Muscle layer of colon (tissue), 2 donors: ENCODE measurements around the gene ADGRG6.

ENCODE experiments used
- H3K27ac ChIP-seq: one replicate; pipeline ENCODE4 v1.7.0; 2013; ENCODE audit warnings: low read depth, mild to moderate bottlenecking, low read length, moderate library complexity
- H3K27me3 ChIP-seq, 2 donors: one replicate each; pipeline ENCODE4 v1.7.0; 2013; ENCODE audit warnings: low read length in 2 of 2, mild to moderate bottlenecking in 2 of 2; ENCODE audit not compliant: insufficient read depth in 2 of 2, control insufficient read depth in 1 of 2
- H3K36me3 ChIP-seq: one replicate; pipeline ENCODE4 v1.7.0; 2013; ENCODE audit warnings: mild to moderate bottlenecking, low read length; ENCODE audit not compliant: insufficient read depth
- H3K4me1 ChIP-seq: one replicate; pipeline ENCODE4 v1.7.0; 2013; ENCODE audit warnings: mild to moderate bottlenecking, low read length; ENCODE audit not compliant: insufficient read depth
- H3K4me3 ChIP-seq, 2 donors: one replicate each; pipeline ENCODE4 v1.7.0; 2013; ENCODE audit warnings: low read length in 2 of 2, low read depth in 1 of 2, mild to moderate bottlenecking in 1 of 2, moderate library complexity in 1 of 2
- H3K9ac ChIP-seq: one replicate; pipeline ENCODE4 v1.7.0; 2013; ENCODE audit warnings: low read length
- H3K9me3 ChIP-seq: one replicate; pipeline ENCODE4 v1.7.0; 2013; ENCODE audit warnings: mild to moderate bottlenecking, low read length
- donor health status: abdominal sarcoma.
- donor health status: Adenocarcinoma of cecum.

Gene ADGRG6

DNA sequence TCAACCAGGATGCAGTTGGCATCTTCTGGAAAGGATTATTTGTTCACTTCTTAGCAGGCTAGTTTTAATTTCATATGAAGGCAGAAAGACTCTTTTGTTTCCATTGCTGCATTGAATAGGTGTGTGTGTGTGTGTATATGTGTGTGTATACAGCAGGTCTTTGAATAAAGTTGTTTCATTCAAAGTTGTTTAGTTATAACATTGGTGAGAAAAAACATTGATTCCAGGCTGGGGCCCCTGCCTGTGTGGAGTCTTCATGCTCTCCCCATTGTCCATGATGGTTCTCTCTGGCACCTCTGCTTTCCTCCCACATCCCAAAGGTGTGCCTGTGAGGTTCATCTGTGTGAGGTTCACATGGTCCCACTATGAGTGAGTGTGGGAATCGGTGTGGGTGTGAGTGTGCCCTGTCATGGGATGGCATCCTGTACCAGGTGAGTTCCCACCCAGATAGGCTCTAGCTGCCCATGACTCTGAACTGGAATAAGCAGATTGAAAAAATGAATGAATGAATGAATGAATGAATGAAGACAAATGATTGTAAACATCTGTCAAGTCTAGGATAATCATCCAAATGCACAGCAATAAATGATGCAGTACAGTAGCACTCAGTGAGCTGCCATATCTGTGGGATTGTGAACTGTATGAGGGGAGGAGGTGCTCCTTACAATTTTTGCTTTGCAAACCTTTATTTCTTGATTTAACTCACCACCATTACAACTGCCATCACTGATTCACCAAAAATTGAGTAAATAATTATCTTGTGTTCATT lies 156.0 kb downstream of the ADGRG6 start:
- Histone ChIP-seq H3K27ac (no peak overlapping the region), H3K36me3 (no peaks in the 10 kb centered on the region), H3K9me3 (no peaks in the 10 kb centered on the region), H3K4me3 (no peak overlapping the region), H3K27me3 (no peaks in the 10 kb centered on the region), H3K9ac (no peak overlapping the region), H3K4me1 (no peaks in the 10 kb centered on the region)

DNA sequence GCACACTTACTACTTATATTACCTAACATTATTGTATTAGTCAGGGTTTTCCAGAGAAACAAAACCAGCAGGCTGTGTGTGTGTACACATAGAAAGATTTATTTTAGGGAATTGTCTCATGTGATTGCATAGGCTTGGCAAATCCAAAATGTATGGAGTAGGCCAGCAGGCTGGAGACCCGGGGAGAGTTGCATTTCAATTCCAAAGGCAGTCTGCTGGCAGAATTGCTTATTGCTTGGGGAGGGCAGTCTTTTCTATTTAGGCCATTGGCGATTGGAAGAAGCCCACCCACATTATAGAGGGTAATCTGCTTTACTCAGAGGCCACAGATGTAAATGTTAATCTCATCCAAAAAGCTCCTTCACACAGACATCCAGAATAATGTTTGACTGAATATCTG lies 157.0 kb downstream of the ADGRG6 start:
- Histone ChIP-seq H3K4me3 (no peak overlapping the region), H3K9ac (no peak overlapping the region), H3K36me3 (no peaks in the 10 kb centered on the region), H3K4me1 (no peaks in the 10 kb centered on the region), H3K27me3 (no peaks in the 10 kb centered on the region), H3K9me3 (no peaks in the 10 kb centered on the region), H3K27ac (no peak overlapping the region)

DNA sequence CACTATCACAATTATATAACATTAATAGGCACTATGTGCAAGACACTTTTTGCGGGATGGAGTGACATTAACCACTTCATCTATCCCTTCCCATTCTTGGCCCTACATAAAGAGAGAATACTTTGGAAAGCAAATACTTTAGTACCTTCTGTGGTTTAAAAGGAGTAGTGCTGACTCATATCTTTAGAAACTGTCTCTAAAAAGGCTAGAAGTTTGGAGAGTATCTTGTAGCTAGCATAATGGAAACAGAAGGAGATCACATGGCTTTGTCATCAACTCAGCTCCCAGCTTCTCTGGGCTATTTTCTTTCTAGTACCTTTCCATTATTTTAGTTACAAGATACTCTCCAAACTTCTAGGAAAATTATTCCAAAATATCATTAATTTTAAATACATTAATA lies 157.5 kb downstream of the ADGRG6 start:
- H3K9me3 ChIP-seq, result no peaks in the 10 kb centered on the region
- H3K27ac ChIP-seq, result no peak overlapping the region
- no peaks in the 10 kb centered on the region for H3K36me3 ChIP-seq
- no peak overlapping the region for H3K4me3 ChIP-seq
- no peak overlapping the region for H3K9ac ChIP-seq
- no peaks in the 10 kb centered on the region for H3K27me3 ChIP-seq
- no peaks in the 10 kb centered on the region for H3K4me1 ChIP-seq

DNA sequence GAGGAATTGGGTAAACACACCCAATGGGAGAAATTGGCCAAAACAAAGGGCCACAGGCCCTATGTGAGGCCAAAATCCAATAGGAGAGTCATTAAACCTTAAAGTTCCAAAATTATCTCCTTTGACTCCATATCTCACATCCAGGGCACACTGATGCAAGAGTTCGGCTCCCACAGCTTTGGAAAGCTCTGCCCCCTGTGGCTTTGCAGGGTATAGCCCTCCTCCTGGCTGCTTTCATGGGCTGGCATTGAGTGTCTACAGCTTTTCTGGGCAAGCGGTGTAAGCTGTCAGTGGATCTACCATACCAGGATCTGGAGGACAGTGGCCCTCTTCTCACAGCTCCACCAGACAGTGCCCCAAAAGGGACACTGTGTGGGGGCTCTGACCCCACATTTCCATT lies 160.5 kb downstream of the ADGRG6 start:
- H3K36me3 ChIP-seq, result no peaks in the 10 kb centered on the region
- no peak overlapping the region for H3K27ac ChIP-seq
- no peaks in the 10 kb centered on the region for H3K9me3 ChIP-seq
- H3K27me3 ChIP-seq, result no peaks in the 10 kb centered on the region
- H3K4me1 ChIP-seq, result no peaks in the 10 kb centered on the region
- H3K4me3 ChIP-seq, result no peak overlapping the region
- no peak overlapping the region for H3K9ac ChIP-seq

DNA sequence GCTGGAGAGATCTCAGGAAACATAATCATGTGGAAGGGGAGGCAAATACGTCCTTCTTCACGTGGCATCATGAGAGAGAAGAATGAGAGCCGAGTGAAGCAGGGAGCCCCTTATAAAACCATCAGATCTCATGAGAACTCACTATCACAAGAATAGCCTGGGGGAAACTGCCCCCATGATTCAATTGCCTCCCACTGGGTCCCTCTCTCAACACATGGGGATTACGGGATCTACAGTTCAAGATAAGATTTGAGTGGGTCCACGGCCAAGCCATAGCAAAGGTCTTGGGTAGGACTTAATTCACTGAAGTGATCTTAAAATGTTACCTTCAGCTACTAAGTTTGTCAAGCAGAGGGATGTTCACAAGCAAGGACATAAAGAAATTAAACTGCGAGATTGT lies 162.2 kb downstream of the ADGRG6 start:
- H3K27me3 ChIP-seq, result no peaks in the 10 kb centered on the region
- H3K27ac ChIP-seq, result no peak overlapping the region
- H3K36me3 ChIP-seq, result no peaks in the 10 kb centered on the region
- no peaks in the 10 kb centered on the region for H3K9me3 ChIP-seq
- H3K4me3 ChIP-seq, result no peak overlapping the region
- no peaks in the 10 kb centered on the region for H3K4me1 ChIP-seq
- H3K9ac ChIP-seq, result no peak overlapping the region

DNA sequence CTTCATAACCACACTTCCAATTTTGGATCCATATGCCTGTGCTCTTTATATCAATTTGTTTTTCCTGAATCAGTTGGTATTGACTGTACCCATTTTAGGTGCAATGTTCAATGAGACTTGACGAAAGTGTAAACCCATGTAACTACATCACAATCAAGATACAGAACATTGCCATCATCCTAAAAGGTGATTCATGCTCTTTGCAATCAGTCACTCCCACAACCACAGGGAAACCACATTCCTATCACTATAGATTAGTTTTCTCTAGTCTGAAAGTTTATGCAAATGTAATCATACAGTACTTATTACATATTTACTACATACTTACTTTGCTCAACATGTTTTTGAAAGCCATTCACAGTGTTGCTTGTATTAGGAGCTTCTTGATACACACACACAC lies 167.4 kb downstream of the ADGRG6 start:
- Histone ChIP-seq H3K4me3 (no peak overlapping the region), H3K4me1 (no peaks in the 10 kb centered on the region), H3K27me3 (no peaks in the 10 kb centered on the region), H3K9me3 (no peaks in the 10 kb centered on the region), H3K27ac (no peak overlapping the region), H3K9ac (no peak overlapping the region), H3K36me3 (no peaks in the 10 kb centered on the region)

DNA sequence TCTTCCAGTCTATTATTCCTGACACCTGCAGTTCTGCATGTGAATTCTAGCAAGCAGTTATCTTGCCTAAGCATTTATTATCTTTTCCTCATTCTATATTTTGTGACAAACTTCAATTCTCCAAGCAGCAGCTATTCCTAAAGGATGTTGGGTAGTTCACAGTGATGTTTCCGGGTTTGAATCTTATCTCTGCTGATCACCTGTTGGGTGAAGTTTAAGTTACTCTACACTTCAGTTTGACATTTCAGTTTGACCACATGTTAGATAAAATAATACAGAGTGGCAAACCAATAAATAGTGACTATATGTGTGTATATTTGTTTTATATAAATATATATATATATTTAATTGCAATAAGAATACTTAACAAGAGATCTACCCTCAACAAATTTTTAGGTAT lies 168.6 kb downstream of the ADGRG6 start:
- Histone ChIP-seq H3K9me3 (no peaks in the 10 kb centered on the region), H3K36me3 (no peaks in the 10 kb centered on the region), H3K27ac (no peak overlapping the region), H3K27me3 (no peaks in the 10 kb centered on the region), H3K4me3 (no peak overlapping the region), H3K9ac (no peak overlapping the region), H3K4me1 (no peaks in the 10 kb centered on the region)

DNA sequence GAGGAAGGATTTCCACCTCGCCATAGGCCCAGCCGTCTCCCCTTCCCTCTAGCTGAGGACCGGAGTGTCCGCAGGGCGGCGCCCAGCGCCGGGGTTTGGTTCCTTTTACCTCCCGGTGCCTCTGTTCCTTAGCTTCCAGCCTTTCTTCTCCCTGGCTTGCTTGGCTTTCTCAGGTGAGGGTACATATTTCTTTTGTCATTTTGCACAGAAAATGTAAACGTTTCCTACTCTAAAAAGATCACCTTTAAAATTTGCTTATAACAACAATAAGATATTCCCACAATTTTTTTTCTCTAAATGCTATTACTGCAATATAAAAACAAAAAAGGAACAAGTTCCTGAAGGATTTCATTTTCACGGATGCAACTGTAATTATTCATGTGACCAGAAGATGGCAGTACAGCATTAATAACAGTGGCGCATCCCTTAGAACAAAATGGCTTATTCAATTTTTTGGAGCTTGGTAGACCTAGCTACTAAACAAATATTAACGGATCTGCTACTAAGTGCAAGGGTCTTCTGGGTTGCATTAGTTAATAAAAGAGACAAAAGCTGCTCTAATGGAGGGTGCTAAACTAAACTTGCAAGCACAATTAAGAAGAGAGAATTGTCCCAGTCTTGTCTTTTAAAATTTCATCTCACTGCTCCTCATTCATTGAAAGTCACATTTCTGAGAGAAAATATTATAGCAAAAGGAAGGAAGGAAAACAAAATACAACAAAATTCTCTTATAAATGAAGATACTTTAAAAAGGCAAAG lies 172.9 kb downstream of the ADGRG6 start:
- Histone ChIP-seq H3K9me3 (no peaks in the 10 kb centered on the region), H3K27ac (no peak overlapping the region), H3K36me3 (no peaks in the 10 kb centered on the region), H3K4me3 (no peak overlapping the region), H3K27me3 (no peaks in the 10 kb centered on the region), H3K4me1 (no peaks in the 10 kb centered on the region), H3K9ac (no peak overlapping the region)

DNA sequence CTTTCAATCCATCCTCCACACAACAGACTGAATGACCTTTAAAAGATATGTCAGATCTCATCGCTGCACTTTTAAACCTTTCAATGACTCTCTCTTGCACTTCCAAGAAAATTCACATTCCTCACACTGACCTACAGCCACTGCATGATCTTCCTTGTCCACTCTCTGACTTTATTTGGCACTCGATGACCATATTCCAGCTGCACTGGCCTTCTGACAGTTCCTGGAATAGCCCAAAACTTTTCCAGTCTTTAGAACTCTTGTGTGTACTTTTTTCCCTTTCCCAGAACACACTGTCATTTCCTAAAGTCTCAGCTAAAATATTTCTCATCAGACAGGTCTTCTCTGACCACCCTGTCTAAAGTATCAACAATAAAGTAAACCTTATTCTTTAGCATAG lies 174.6 kb downstream of the ADGRG6 start:
- Histone ChIP-seq H3K27ac (no peak overlapping the region), H3K4me1 (no peaks in the 10 kb centered on the region), H3K9ac (no peak overlapping the region), H3K36me3 (no peaks in the 10 kb centered on the region), H3K9me3 (no peaks in the 10 kb centered on the region), H3K4me3 (no peak overlapping the region), H3K27me3 (no peaks in the 10 kb centered on the region)

DNA sequence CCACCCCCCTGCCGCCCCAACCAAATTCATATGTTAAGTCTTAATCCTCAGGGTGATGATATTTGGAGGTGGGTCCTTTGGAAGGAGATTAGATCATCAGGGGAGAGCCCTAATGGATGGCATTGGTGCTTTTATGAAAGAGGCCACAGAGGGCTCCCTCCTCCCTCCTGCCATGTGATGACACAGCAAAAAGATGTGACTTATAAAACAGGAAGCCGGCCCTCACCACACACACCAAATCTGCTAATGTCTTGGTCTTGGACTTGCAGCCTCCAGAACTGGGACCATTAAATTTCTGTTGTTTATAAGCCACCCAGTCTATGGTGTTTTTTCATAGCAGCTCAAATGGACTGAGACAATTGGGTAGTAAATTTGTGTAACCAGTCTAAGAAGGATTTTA lies 176.3 kb downstream of the ADGRG6 start:
- H3K9ac ChIP-seq, result no peak overlapping the region
- no peaks in the 10 kb centered on the region for H3K27me3 ChIP-seq
- no peaks in the 10 kb centered on the region for H3K36me3 ChIP-seq
- H3K9me3 ChIP-seq, result no peaks in the 10 kb centered on the region
- no peak overlapping the region for H3K27ac ChIP-seq
- H3K4me3 ChIP-seq, result no peak overlapping the region
- no peaks in the 10 kb centered on the region for H3K4me1 ChIP-seq

DNA sequence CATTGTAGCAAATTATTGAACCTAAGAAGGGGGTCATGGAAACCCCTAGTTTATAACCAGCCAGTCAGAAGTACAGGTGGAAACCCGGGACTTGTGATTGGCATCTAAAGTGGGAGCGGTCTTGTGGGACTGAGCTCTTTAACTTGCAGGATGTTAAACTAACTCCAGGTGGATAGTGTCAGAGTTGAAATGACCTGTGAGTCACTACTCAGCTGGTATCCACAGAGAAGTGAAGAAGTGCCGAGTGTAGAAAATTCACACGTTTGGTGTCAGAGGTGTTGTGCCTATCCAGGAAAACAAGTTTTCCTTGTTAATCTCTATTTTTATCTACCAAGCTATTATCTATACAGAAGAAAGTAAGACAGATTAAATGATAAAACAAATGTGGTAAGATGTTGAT lies 179.7 kb downstream of the ADGRG6 start:
- H3K27me3 ChIP-seq, result no peaks in the 10 kb centered on the region
- H3K9me3 ChIP-seq, result no peaks in the 10 kb centered on the region
- no peak overlapping the region for H3K4me3 ChIP-seq
- H3K27ac ChIP-seq, result no peak overlapping the region
- no peak overlapping the region for H3K9ac ChIP-seq
- H3K4me1 ChIP-seq, result no peaks in the 10 kb centered on the region
- H3K36me3 ChIP-seq, result no peaks in the 10 kb centered on the region

DNA sequence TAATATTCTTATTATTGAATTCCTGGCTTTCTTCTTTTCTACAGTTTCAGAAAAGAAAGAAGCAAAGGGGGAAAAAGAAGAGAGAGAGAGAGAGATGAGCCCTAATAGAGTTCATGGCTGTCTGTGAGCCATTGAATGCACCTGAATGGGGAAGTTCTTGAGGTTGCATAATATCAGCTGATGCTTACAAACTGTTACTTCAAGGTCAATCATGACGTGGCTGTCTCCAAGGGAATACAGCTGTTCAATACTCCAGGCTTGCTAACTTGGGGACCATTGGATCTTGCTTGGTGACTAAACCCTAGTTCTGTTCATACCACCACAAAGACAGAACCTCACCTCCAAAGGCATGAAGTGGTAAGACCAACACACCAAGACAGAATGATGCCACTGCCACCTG lies 180.4 kb downstream of the ADGRG6 start:
- Histone ChIP-seq H3K36me3 (no peaks in the 10 kb centered on the region), H3K9me3 (no peaks in the 10 kb centered on the region), H3K27me3 (no peaks in the 10 kb centered on the region), H3K4me3 (no peak overlapping the region), H3K9ac (no peak overlapping the region), H3K4me1 (no peaks in the 10 kb centered on the region), H3K27ac (no peak overlapping the region)
